HEK293 (cell line): Measurements from ENCODE around the gene FAM72B.
"Not testable (repeated sequence)": the region's sequence is repeated elsewhere in the genome, so short reads cannot be mapped to it uniquely, and the experiment has no call there.

Experiments used
- YY1 ChIP-seq: fragments of 450-650 bp; formaldehyde crosslinking; IDR thresholded peaks from 2 replicates; pipeline ENCODE4 v1.5.1; 2018; ENCODE audit warnings: missing biosample characterization, missing genetic modification characterization
- ZNF121 ChIP-seq: fragments of 450-650 bp; formaldehyde crosslinking; IDR thresholded peaks from 2 replicates; pipeline ENCODE4 v1.5.1; 2016; ENCODE audit warnings: missing biosample characterization, missing genetic modification characterization
- ZNF175 ChIP-seq: fragments of 450-650 bp; formaldehyde crosslinking; IDR thresholded peaks from 2 replicates; pipeline ENCODE4 v1.5.1; 2016; ENCODE audit warnings: missing biosample characterization, missing genetic modification characterization
- ZNF664 ChIP-seq: fragments of 450-650 bp; formaldehyde crosslinking; IDR thresholded peaks from 2 replicates; pipeline ENCODE4 v1.5.1; 2016; ENCODE audit warnings: missing biosample characterization, missing genetic modification characterization
- TF ChIP-seq, protein P1 (sequence below): fragments of 450-650 bp; formaldehyde crosslinking; IDR thresholded peaks from 2 replicates; pipeline ENCODE4 v1.5.1; 2016; ENCODE audit warnings: missing biosample characterization, missing genetic modification characterization
- TF ChIP-seq, protein P2 (sequence below): fragments of 450-650 bp; formaldehyde crosslinking; IDR thresholded peaks from 2 replicates; pipeline ENCODE4 v1.5.1; 2016; ENCODE audit warnings: missing biosample characterization, missing genetic modification characterization, borderline replicate concordance

DNA sequence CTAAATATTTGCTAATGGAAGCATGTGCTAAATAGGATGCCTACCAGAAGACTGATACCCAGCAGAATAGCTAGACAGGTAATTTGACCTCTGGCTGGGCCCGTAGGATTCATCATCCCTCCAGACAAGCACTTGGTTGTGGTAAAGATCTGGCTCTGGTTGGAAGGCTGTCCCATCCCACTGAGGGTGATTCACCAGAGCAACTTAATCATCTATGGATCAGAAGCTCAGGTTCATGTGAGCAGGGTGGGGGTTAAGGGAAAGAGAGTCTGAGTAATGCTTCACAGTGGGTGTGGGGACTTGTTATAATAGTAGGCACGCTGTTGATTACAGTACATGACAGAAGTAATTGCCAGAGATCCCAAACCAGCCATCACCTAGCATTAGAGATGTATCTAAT is 26.5 kb downstream of the FAM72B start:
- TF ChIP-seq ZNF175, ZNF664, YY1, ZNF121 (tag by site-specific recombination): not testable (repeated sequence)
- TF ChIP-seq, protein P1, sequence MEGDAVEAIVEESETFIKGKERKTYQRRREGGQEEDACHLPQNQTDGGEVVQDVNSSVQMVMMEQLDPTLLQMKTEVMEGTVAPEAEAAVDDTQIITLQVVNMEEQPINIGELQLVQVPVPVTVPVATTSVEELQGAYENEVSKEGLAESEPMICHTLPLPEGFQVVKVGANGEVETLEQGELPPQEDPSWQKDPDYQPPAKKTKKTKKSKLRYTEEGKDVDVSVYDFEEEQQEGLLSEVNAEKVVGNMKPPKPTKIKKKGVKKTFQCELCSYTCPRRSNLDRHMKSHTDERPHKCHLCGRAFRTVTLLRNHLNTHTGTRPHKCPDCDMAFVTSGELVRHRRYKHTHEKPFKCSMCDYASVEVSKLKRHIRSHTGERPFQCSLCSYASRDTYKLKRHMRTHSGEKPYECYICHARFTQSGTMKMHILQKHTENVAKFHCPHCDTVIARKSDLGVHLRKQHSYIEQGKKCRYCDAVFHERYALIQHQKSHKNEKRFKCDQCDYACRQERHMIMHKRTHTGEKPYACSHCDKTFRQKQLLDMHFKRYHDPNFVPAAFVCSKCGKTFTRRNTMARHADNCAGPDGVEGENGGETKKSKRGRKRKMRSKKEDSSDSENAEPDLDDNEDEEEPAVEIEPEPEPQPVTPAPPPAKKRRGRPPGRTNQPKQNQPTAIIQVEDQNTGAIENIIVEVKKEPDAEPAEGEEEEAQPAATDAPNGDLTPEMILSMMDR = not testable (repeated sequence)
- TF ChIP-seq, protein P2, sequence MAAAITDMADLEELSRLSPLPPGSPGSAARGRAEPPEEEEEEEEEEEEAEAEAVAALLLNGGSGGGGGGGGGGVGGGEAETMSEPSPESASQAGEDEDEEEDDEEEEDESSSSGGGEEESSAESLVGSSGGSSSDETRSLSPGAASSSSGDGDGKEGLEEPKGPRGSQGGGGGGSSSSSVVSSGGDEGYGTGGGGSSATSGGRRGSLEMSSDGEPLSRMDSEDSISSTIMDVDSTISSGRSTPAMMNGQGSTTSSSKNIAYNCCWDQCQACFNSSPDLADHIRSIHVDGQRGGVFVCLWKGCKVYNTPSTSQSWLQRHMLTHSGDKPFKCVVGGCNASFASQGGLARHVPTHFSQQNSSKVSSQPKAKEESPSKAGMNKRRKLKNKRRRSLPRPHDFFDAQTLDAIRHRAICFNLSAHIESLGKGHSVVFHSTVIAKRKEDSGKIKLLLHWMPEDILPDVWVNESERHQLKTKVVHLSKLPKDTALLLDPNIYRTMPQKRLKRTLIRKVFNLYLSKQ (tag by site-specific recombination) = not testable (repeated sequence)
